SK-N-SH (cell line): ENCODE data around the gene PIP5K1C. TPM values are rescaled to one million over a fixed set of nuclear protein-coding genes. Genes with fewer than 3 reads are reported as not detected.

Source experiments
- CTCF ChIA-PET: fragments of 300-600, 350-600 bp; formaldehyde crosslinking; extraction: SDS; loops from one replicate; lab custom pipeline; 2021; lab: Yijun Ruan, JAX
- POLR2A ChIA-PET: fragments of 350-600 bp; sonication (Branson Sonifier 250); formaldehyde crosslinking; extraction: SDS; loops from one replicate; lab custom pipeline; 2020; ENCODE audit warnings: antibody characterized with exemption, inconsistent platforms; lab: Yijun Ruan, JAX
- DNase-seq: peaks from one replicate; pipeline ENCODE4 v3.0.0; 2012
- H2AFZ ChIP-seq: fragments of 200-600 bp; sonication (generic); 2 replicates; pipeline ENCODE4 v1.8.1; 2016; ENCODE audit warnings: antibody characterized with exemption, mild to moderate bottlenecking, low read depth
- H3F3A ChIP-seq: fragments of 200-600 bp; sonication (generic); replicated peaks from 2 replicates; pipeline ENCODE3; 2016; ENCODE audit warnings: antibody characterized with exemption, mild to moderate bottlenecking; ENCODE audit not compliant: insufficient read depth
- H3K27ac ChIP-seq, 2 experiments: fragments of 200-500 bp in 1 of 2; fragments of 200-600 bp in 1 of 2; sonication (Bioruptor generic) in 1 of 2; sonication (generic), shearing (Covaris generic) in 1 of 2; 2 replicates each; pipeline versions ENCODE4 v1.5.1 to v1.6.1; 2014 to 2016; ENCODE audit warnings: low read depth in 2 of 2, inconsistent platforms in 1 of 2, low read length in 1 of 2, mild to moderate bottlenecking in 1 of 2, mixed read lengths in 1 of 2
- H3K27me3 ChIP-seq: fragments of 200-600 bp; sonication (generic), shearing (Covaris generic); 2 replicates; pipeline ENCODE4 v1.6.1; 2016; ENCODE audit warnings: mixed run types; ENCODE audit not compliant: insufficient read depth
- H3K36me3 ChIP-seq, 2 experiments: fragments of 200-500 bp in 1 of 2; fragments of 200-600 bp in 1 of 2; sonication (Bioruptor generic) in 1 of 2; sonication (generic) in 1 of 2; replicated peaks in 1 of 2; 2 replicates each; pipeline versions ENCODE3 to v1.5.1; 2014 to 2016; ENCODE audit warnings: low read length in 1 of 2, mild to moderate bottlenecking in 1 of 2; ENCODE audit not compliant: insufficient read depth in 2 of 2, control insufficient read depth in 1 of 2
- H3K4me1 ChIP-seq, 2 experiments: fragments of 200-500 bp in 1 of 2; fragments of 200-600 bp in 1 of 2; sonication (Bioruptor generic) in 1 of 2; sonication (generic), shearing (Covaris generic) in 1 of 2; 2 replicates each; pipeline versions ENCODE4 v1.5.1 to v1.6.1; 2014 to 2016; ENCODE audit warnings: low read depth in 1 of 2, low read length in 1 of 2, mixed run types in 1 of 2; ENCODE audit not compliant: insufficient read depth in 2 of 2, control insufficient read depth in 1 of 2
- H3K4me2 ChIP-seq: fragments of 200-600 bp; sonication (generic), shearing (Covaris generic); 2 replicates; pipeline ENCODE4 v1.6.1; 2017; ENCODE audit warnings: mixed run types
- H3K4me3 ChIP-seq, 2 experiments: fragments of 200-500 bp in 1 of 2; fragments of 200-600 bp in 1 of 2; sonication (Bioruptor generic) in 1 of 2; sonication (generic), shearing (Covaris generic) in 1 of 2; 2 replicates each; pipeline versions ENCODE4 v1.5.1 to v1.8.1; 2014 to 2016; ENCODE audit warnings: low read depth in 2 of 2, inconsistent platforms in 1 of 2, low read length in 1 of 2, mild to moderate bottlenecking in 1 of 2, mixed read lengths in 1 of 2, moderate library complexity in 1 of 2
- H3K79me2 ChIP-seq: fragments of 200-600 bp; sonication (generic); 2 replicates; pipeline ENCODE4 v1.8.1; 2017; ENCODE audit warnings: mild to moderate bottlenecking; ENCODE audit not compliant: insufficient read depth
- H3K9ac ChIP-seq: fragments of 200-600 bp; sonication (generic); 2 replicates; pipeline ENCODE4 v1.6.1; 2017; ENCODE audit warnings: mixed run types
- H3K9me2 ChIP-seq: fragments of 200-600 bp; sonication (generic); 2 replicates; pipeline ENCODE4 v1.6.1; 2017; ENCODE audit warnings: mixed run types
- H3K9me3 ChIP-seq: fragments of 200-600 bp; sonication (generic); 2 replicates; pipeline ENCODE4 v1.6.1; 2017; ENCODE audit warnings: mixed run types, mild to moderate bottlenecking, moderate library complexity
- H4K20me1 ChIP-seq: fragments of 200-600 bp; sonication (generic); 2 replicates; pipeline ENCODE4 v1.6.1; 2017; ENCODE audit warnings: mild to moderate bottlenecking, mixed run types; ENCODE audit not compliant: insufficient read depth
- EP300 ChIP-seq, 2 experiments: IDR thresholded peaks; 2 replicates each; pipeline versions ENCODE4 v1.4.0 to v1.6.1; 2012; ENCODE audit warnings: borderline replicate concordance in 1 of 2, low read depth in 1 of 2, low read length in 1 of 2
- EZH2phosphoT487 ChIP-seq: fragments of 200-600 bp; sonication (generic); IDR thresholded peaks from 2 replicates; pipeline ENCODE4 v1.6.1; 2017; ENCODE audit warnings: low read depth, mixed run types, mild to moderate bottlenecking, antibody characterized with exemption, moderate library complexity, borderline replicate concordance
- GABPA ChIP-seq: IDR thresholded peaks from 2 replicates; pipeline ENCODE4 v1.4.0; 2012; ENCODE audit warnings: low read depth, mild to moderate bottlenecking
- JUND ChIP-seq: IDR thresholded peaks from 2 replicates; pipeline ENCODE4 v1.4.0; 2012
- MAX ChIP-seq: IDR thresholded peaks from 2 replicates; pipeline ENCODE4 v1.4.0; 2012; ENCODE audit warnings: low read depth
- MEF2A ChIP-seq: IDR thresholded peaks from 2 replicates; pipeline ENCODE4 v1.4.0; 2012; ENCODE audit warnings: low read depth, borderline replicate concordance
- MXI1 ChIP-seq: IDR thresholded peaks from 2 replicates; pipeline ENCODE4 v1.6.1; 2012; ENCODE audit warnings: mild to moderate bottlenecking, low read depth, low read length, improper control_type of control experiment
- NFIC ChIP-seq: IDR thresholded peaks from 2 replicates; pipeline ENCODE4 v1.4.0; 2012; ENCODE audit warnings: borderline replicate concordance
- POLR2AphosphoS5 ChIP-seq: IDR thresholded peaks from 2 replicates; pipeline ENCODE4 v1.6.1; 2012; ENCODE audit warnings: low read depth, low read length
- RAD21 ChIP-seq: IDR thresholded peaks from 2 replicates; pipeline ENCODE4 v1.6.1; 2012; ENCODE audit warnings: mild to moderate bottlenecking, low read length
- RCOR1 ChIP-seq: fragments of 150-350 bp; IDR thresholded peaks from 2 replicates; pipeline ENCODE4 v1.6.1; 2017; ENCODE audit warnings: antibody characterized with exemption, low read length
- SIN3A ChIP-seq: IDR thresholded peaks from 2 replicates; pipeline ENCODE4 v1.6.1; 2012; ENCODE audit warnings: low read depth, mild to moderate bottlenecking, low read length, moderate library complexity, borderline replicate concordance
- TAF1 ChIP-seq: IDR thresholded peaks from 2 replicates; pipeline ENCODE4 v1.6.1; 2012; ENCODE audit warnings: low read depth, mild to moderate bottlenecking, low read length, moderate library complexity, borderline replicate concordance
- USF1 ChIP-seq: IDR thresholded peaks from 2 replicates; pipeline ENCODE4 v1.4.0; 2012; ENCODE audit warnings: low read depth, borderline replicate concordance
- YY1 ChIP-seq: IDR thresholded peaks from 2 replicates; pipeline ENCODE4 v1.4.0; 2012; ENCODE audit warnings: low read depth, mild to moderate bottlenecking
- ZBTB33 ChIP-seq: IDR thresholded peaks from 2 replicates; pipeline ENCODE4 v1.4.0; 2012; ENCODE audit warnings: low read depth, borderline replicate concordance
- WGBS: methylation state at CpG from one replicate; pipeline ENCODE4 v1.1.6; 2017; ENCODE audit warnings: low lambda C conversion rate; 5-methylcytosine and 5-hydroxymethylcytosine counted together
- polyA plus RNA-seq, 3 experiments: library from polyadenylated mRNA; depleted of rRNA; stranded (reverse); fragments of >200 nt; gene quantifications; 2 replicates each; pipeline ENCODE4 v1.2.3, GENCODE V29; 2012
- TF ChIP-seq, protein P1 (sequence below): IDR thresholded peaks from 2 replicates; pipeline ENCODE4; 2012
- TF ChIP-seq, protein P2 (sequence below): IDR thresholded peaks from 2 replicates; pipeline ENCODE4 v1.6.1; 2012; ENCODE audit warnings: mild to moderate bottlenecking, low read depth, low read length, moderate library complexity
- TF ChIP-seq, protein P3 (sequence below): fragments of 150-350 bp; IDR thresholded peaks from 2 replicates; pipeline ENCODE4 v1.6.1; 2017; ENCODE audit warnings: antibody characterized with exemption, low read length, low read depth, borderline replicate concordance

Gene PIP5K1C
- polyA plus RNA-seq, 1 of the 3 experiments (the other 2 are of a cell fraction) = 12.3 TPM

- Histone ChIP-seq H3K9me2 (no peaks in the 10 kb centered on the region), H3F3A (no peaks in the 10 kb centered on the region), H3K36me3 (peaks cover 0 to 25% of the 10 kb centered on the region in 2 experiments), H3K4me3 (no peak overlapping the region)
- TF ChIP-seq EZH2phosphoT487 (no peak), NFIC (no peak), TAF1 (no peak), USF1 (no peak), JUND (no peak), RAD21 (no peak), MEF2A (no peak), GABPA (no peak), ZBTB33 (no peak), MAX (no peak), EP300 (IDR thresholded peaks at IDR 0.05; ENCODE audit: borderline replicate concordance in 1 of 2, low read depth in 1 of 2, low read length in 1 of 2) (no peak), RCOR1 (no peak), SIN3A (no peak), YY1 (no peak), POLR2AphosphoS5 (no peak), MXI1 (no peak)
- TF ChIP-seq, protein P1, sequence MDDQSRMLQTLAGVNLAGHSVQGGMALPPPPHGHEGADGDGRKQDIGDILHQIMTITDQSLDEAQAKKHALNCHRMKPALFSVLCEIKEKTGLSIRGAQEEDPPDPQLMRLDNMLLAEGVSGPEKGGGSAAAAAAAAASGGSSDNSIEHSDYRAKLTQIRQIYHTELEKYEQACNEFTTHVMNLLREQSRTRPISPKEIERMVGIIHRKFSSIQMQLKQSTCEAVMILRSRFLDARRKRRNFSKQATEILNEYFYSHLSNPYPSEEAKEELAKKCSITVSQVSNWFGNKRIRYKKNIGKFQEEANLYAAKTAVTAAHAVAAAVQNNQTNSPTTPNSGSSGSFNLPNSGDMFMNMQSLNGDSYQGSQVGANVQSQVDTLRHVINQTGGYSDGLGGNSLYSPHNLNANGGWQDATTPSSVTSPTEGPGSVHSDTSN = no peak
- TF ChIP-seq, protein P2, sequence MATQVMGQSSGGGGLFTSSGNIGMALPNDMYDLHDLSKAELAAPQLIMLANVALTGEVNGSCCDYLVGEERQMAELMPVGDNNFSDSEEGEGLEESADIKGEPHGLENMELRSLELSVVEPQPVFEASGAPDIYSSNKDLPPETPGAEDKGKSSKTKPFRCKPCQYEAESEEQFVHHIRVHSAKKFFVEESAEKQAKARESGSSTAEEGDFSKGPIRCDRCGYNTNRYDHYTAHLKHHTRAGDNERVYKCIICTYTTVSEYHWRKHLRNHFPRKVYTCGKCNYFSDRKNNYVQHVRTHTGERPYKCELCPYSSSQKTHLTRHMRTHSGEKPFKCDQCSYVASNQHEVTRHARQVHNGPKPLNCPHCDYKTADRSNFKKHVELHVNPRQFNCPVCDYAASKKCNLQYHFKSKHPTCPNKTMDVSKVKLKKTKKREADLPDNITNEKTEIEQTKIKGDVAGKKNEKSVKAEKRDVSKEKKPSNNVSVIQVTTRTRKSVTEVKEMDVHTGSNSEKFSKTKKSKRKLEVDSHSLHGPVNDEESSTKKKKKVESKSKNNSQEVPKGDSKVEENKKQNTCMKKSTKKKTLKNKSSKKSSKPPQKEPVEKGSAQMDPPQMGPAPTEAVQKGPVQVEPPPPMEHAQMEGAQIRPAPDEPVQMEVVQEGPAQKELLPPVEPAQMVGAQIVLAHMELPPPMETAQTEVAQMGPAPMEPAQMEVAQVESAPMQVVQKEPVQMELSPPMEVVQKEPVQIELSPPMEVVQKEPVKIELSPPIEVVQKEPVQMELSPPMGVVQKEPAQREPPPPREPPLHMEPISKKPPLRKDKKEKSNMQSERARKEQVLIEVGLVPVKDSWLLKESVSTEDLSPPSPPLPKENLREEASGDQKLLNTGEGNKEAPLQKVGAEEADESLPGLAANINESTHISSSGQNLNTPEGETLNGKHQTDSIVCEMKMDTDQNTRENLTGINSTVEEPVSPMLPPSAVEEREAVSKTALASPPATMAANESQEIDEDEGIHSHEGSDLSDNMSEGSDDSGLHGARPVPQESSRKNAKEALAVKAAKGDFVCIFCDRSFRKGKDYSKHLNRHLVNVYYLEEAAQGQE = no peak
- TF ChIP-seq, protein P3, sequence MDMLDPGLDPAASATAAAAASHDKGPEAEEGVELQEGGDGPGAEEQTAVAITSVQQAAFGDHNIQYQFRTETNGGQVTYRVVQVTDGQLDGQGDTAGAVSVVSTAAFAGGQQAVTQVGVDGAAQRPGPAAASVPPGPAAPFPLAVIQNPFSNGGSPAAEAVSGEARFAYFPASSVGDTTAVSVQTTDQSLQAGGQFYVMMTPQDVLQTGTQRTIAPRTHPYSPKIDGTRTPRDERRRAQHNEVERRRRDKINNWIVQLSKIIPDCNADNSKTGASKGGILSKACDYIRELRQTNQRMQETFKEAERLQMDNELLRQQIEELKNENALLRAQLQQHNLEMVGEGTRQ = no peak
- TF ChIP-seq, all 33 proteins: peak for 0
- Histone ChIP-seq H3K4me1 (peaks cover 8 to 14% of the 10 kb centered on the region in 2 experiments; a peak in 1 of 4 replicates), H3K4me2 (no peak overlapping the region), H4K20me1 (no peaks in the 10 kb centered on the region), H2AFZ (no peak overlapping the region), H3K27me3 (no peaks in the 10 kb centered on the region), H3K9ac (no peak overlapping the region), H3K79me2 (no peaks in the 10 kb centered on the region), H3K9me3 (no peaks in the 10 kb centered on the region), H3K27ac (no peak overlapping the region)
- ChIA-PET CTCF (interaction anchor here (0.6 to 2.9 kb wide), 4 partner anchors 8 to 378 kb away, joined by 3 to 23 read pairs (median 8); partner anchors contain the start of gene GIPC3), POLR2A (interaction anchor here (0.7 to 1.2 kb wide), 2 partner anchors 23 to 375 kb away, joined by 4 read pairs; partner anchors contain the start of gene EEF2)
- 78% methylated on average over 21 of the region's 24 CpGs for WGBS
- DNase-seq = no peak
These were observed 90.2 kb downstream of the PIP5K1C start for GRCh38 chr19:3609779-3610719.
